Hepatocyte (in vitro differentiated cells): ENCODE data around the gene WASF2.
"Not testable (repeated sequence)": the region's sequence is repeated elsewhere in the genome, so short reads cannot be mapped to it uniquely, and the experiment has no call there.

Experiments
- EZH2 ChIP-seq: fragments of 200-600 bp; sonication (generic); IDR thresholded peaks from 2 replicates; pipeline ENCODE4 v1.6.1; 2016; ENCODE audit warnings: antibody characterized with exemption, mild to moderate bottlenecking, borderline replicate concordance
- TF ChIP-seq, protein P1 (sequence below): fragments of 200-600 bp; sonication (generic); IDR thresholded peaks from 2 replicates; pipeline ENCODE4 v1.5.1; 2016; ENCODE audit warnings: antibody characterized with exemption, mild to moderate bottlenecking; ENCODE audit not compliant: poor library complexity

- TF ChIP-seq, protein P1, sequence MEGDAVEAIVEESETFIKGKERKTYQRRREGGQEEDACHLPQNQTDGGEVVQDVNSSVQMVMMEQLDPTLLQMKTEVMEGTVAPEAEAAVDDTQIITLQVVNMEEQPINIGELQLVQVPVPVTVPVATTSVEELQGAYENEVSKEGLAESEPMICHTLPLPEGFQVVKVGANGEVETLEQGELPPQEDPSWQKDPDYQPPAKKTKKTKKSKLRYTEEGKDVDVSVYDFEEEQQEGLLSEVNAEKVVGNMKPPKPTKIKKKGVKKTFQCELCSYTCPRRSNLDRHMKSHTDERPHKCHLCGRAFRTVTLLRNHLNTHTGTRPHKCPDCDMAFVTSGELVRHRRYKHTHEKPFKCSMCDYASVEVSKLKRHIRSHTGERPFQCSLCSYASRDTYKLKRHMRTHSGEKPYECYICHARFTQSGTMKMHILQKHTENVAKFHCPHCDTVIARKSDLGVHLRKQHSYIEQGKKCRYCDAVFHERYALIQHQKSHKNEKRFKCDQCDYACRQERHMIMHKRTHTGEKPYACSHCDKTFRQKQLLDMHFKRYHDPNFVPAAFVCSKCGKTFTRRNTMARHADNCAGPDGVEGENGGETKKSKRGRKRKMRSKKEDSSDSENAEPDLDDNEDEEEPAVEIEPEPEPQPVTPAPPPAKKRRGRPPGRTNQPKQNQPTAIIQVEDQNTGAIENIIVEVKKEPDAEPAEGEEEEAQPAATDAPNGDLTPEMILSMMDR: not testable (repeated sequence)
- TF ChIP-seq EZH2: not testable (repeated sequence)
Measured at GRCh38 chr1:27501159-27501558, 11.2 kb upstream of the WASF2 start.
